CD4-positive, CD25-positive, alpha-beta regulatory T cell (primary cell): ENCODE measurements around the gene PTPRQ. TPM values are rescaled to one million over a fixed set of nuclear protein-coding genes. Genes with fewer than 3 reads are reported as not detected.
"Not testable (repeated sequence)": the region's sequence is repeated elsewhere in the genome, so short reads cannot be mapped to it uniquely, and the experiment has no call there.

Experiments
- ATAC-seq, 2 donors: fragments of 150-1000 bp; cut with Tn5 transposase; one replicate each; pipeline ENCODE4 v1.10.0; 2021; ENCODE audit warnings: low read depth in 2 of 2, moderate number of reproducible peaks in 2 of 2, moderate library complexity in 1 of 2
- DNase-seq, 3 donors: peaks; one replicate each; pipeline versions ENCODE4 v3.0.0 to v3.0.0-alpha.2; 2012 to 2022; ENCODE audit warnings: mixed read lengths in 1 of 3
- H3K27ac ChIP-seq: one replicate; pipeline ENCODE4 v1.7.0; 2013; ENCODE audit warnings: mild to moderate bottlenecking, low read length; ENCODE audit not compliant: insufficient read depth, poor library complexity, severe bottlenecking
- H3K27me3 ChIP-seq: one replicate; pipeline ENCODE4 v1.7.0; 2013; ENCODE audit warnings: low read length; ENCODE audit not compliant: control insufficient read depth, insufficient read depth
- H3K36me3 ChIP-seq: one replicate; pipeline ENCODE4 v1.7.0; 2013; ENCODE audit warnings: mild to moderate bottlenecking, low read length, moderate library complexity; ENCODE audit not compliant: control insufficient read depth, insufficient read depth
- H3K4me1 ChIP-seq: 2 replicates; pipeline ENCODE4 v1.7.0; 2013; ENCODE audit warnings: mild to moderate bottlenecking, low read length; ENCODE audit not compliant: insufficient read depth, control insufficient read depth, poor library complexity, severe bottlenecking
- H3K4me3 ChIP-seq: one replicate; pipeline ENCODE4 v1.7.0; 2013; ENCODE audit warnings: low read depth, mild to moderate bottlenecking, low read length, moderate library complexity
- H3K9me3 ChIP-seq, 2 experiments: 1 replicate in 1 of 2; 2 replicates in 1 of 2; pipeline ENCODE4 v1.7.0; 2013; ENCODE audit warnings: low read length in 2 of 2, mild to moderate bottlenecking in 1 of 2, moderate library complexity in 1 of 2; ENCODE audit not compliant: control insufficient read depth in 2 of 2
- H3K27ac Mint-ChIP-seq, 3 donors: one replicate each; pipeline ENCODE4 v1.8.0; 2020 to 2022; ENCODE audit warnings: mild to moderate bottlenecking in 3 of 3, mixed read lengths in 3 of 3, moderate library complexity in 2 of 3
- H3K27me3 Mint-ChIP-seq: one replicate; pipeline ENCODE4 v1.8.0; 2022; ENCODE audit warnings: mild to moderate bottlenecking, mixed read lengths
- H3K36me3 Mint-ChIP-seq: one replicate; pipeline ENCODE4 v1.8.0; 2020; ENCODE audit warnings: mixed read lengths
- H3K4me1 Mint-ChIP-seq, 4 donors: one replicate each; pipeline ENCODE4 v1.8.0; 2020 to 2022; ENCODE audit warnings: mixed read lengths in 4 of 4, mild to moderate bottlenecking in 1 of 4
- H3K4me3 Mint-ChIP-seq, 4 donors: one replicate each; pipeline ENCODE4 v1.8.0; 2020 to 2022; ENCODE audit warnings: mild to moderate bottlenecking in 4 of 4, mixed read lengths in 4 of 4, moderate library complexity in 3 of 4
- H3K9me3 Mint-ChIP-seq, 7 donors: one replicate each; pipeline ENCODE4 v1.8.0; 2020 to 2022; ENCODE audit warnings: mixed read lengths in 7 of 7, mild to moderate bottlenecking in 3 of 7, moderate library complexity in 2 of 7
- polyA plus RNA-seq, 4 donors: library from polyadenylated mRNA; unstranded; fragments of 300-500 nt; fragmentation: Illumina TruSeq; gene quantifications; one replicate each; pipeline ENCODE4 v1.2.3, GENCODE V29; 2021
- total RNA-seq: library from RNA; stranded (reverse); gene quantifications from one replicate; pipeline ENCODE4 v1.2.3, GENCODE V29; 2022

PTPRQ gene
- total and polyA plus RNA-seq, 5 donors from 2014 or later, result not detected

DNA sequence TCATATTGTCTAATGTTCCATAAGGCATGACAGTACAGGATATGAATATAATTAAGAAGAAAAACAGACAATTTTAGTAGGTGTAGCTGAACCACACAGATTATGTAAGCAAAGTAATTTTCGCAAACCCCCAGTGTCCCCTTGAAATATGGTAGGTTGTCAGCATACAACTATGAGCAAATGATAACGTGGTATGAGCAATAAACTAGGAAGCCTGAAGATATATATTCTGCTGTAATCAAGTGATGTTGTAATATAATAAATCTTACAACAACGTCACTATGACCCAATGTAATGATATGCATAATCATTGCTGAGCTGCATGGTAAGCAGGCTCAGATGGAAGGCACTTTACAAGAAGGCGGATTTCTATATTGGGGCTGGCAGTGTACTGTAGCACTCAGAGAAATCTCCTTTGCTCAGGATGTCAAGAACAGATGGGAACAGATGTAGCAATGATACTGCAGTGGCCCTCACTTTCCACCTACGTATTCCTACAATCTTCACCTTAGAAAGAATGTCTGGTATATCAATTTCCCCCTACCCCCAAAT, 215.6 kb downstream of the PTPRQ start:
- Histone ChIP-seq H3K27me3 (no peaks in the 10 kb centered on the region), H3K27ac (no peak overlapping the region), H3K36me3 (no peaks in the 10 kb centered on the region), H3K4me3 (no peak overlapping the region), H3K4me1 (no peaks in the 10 kb centered on the region), H3K9me3 (no peaks in the 10 kb centered on the region)
- ATAC-seq (no peak), DNase-seq (no peak)
- Mint-ChIP-seq H3K36me3 (no peaks in the 10 kb centered on the region), H3K9me3 (peaks cover 0 to 10% (median 6%) of the 10 kb centered on the region in 7 donors), H3K27ac (no peak overlapping the region), H3K4me3 (no peak overlapping the region), H3K27me3 (no peaks in the 10 kb centered on the region), H3K4me1 (no peaks in the 10 kb centered on the region)

- no peak for DNase-seq
- Mint-ChIP-seq H3K36me3 (no peaks in the 10 kb centered on the region), H3K27ac (no peak overlapping the region), H3K4me3 (no peak overlapping the region), H3K27me3 (no peaks in the 10 kb centered on the region), H3K4me1 (no peaks in the 10 kb centered on the region), H3K9me3 (peaks cover 2 to 15% (median 4%) of the 10 kb centered on the region in 7 donors)
- H3K4me1 ChIP-seq, result no peaks in the 10 kb centered on the region
- no peak for ATAC-seq
- H3K4me3 ChIP-seq, result no peak overlapping the region
- H3K36me3 ChIP-seq, result no peaks in the 10 kb centered on the region
- H3K9me3 ChIP-seq, result no peaks in the 10 kb centered on the region
- H3K27ac ChIP-seq, result no peak overlapping the region
- no peaks in the 10 kb centered on the region for H3K27me3 ChIP-seq
These were observed 218.6 kb downstream of the PTPRQ start for GRCh38 chr12:80662586-80662985.

DNA sequence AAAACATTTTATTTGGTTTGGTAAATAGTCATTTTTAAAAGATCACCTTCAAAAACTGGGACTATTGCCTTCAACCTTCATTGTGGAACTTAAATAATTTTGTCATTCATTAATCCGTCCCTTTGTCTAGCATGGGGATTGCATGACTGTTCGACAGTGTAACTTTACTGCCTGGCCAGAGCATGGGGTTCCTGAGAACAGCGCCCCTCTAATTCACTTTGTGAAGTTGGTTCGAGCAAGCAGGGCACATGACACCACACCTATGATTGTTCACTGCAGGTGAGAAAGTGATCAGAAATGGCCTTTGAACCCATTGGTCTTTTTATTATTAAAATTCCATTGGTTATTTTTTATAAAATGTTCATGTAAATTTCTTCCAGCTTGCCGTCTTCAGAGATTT, 226.2 kb downstream of the PTPRQ start:
- H3K4me3 ChIP-seq, result no peak overlapping the region
- no peaks in the 10 kb centered on the region for H3K9me3 ChIP-seq
- H3K36me3 ChIP-seq, result no peaks in the 10 kb centered on the region
- DNase-seq (no peak), ATAC-seq (no peak)
- H3K27ac Mint-ChIP-seq, result no peak overlapping the region
- no peaks in the 10 kb centered on the region for H3K36me3 Mint-ChIP-seq
- no peaks in the 10 kb centered on the region for H3K4me1 Mint-ChIP-seq
- no peaks in the 10 kb centered on the region for H3K27me3 Mint-ChIP-seq
- no peak overlapping the region for H3K4me3 Mint-ChIP-seq
- H3K27ac ChIP-seq, result no peak overlapping the region
- peaks cover 0 to 15% (median 6%) of the 10 kb centered on the region in 7 donors for H3K9me3 Mint-ChIP-seq
- H3K4me1 ChIP-seq, result no peaks in the 10 kb centered on the region
- H3K27me3 ChIP-seq, result no peaks in the 10 kb centered on the region

DNA sequence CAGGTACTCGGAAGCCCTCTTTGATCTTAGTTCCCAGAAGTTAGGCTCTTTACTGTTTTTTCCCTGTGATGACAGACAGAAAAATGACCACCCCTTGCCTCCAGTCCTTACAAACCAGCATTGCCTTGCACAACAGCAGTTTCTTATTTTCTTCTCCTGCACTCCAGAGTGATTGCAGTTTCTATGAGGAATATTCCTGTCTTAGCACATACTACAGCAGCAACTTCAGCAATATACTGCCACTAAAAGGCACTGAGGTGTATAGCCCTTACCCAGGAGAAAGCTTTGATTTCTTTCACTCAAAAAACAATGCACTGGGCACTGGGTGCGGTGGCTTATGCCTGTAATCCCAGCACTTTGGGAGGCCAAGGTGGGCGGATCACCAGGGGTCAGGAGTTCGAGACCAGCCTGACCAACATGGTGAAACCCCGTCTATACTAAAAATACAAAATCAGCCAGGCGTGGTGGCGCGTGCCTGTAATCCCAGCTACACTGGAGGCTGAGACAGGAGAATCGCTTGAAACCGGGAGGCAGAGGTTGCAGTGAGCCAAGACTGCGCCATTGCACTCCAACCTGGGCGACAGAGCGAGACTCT, 232.1 kb downstream of the PTPRQ start:
- not testable (repeated sequence) for H3K4me3 ChIP-seq, H3K27ac ChIP-seq, ATAC-seq, DNase-seq, H3K36me3 Mint-ChIP-seq, H3K9me3 ChIP-seq, H3K27me3 Mint-ChIP-seq, H3K27ac Mint-ChIP-seq, H3K27me3 ChIP-seq, H3K4me1 ChIP-seq, H3K4me3 Mint-ChIP-seq, H3K4me1 Mint-ChIP-seq, H3K36me3 ChIP-seq
- peaks cover 0 to 10% (median 3%) of the 10 kb centered on the region in 7 donors for H3K9me3 Mint-ChIP-seq

DNA sequence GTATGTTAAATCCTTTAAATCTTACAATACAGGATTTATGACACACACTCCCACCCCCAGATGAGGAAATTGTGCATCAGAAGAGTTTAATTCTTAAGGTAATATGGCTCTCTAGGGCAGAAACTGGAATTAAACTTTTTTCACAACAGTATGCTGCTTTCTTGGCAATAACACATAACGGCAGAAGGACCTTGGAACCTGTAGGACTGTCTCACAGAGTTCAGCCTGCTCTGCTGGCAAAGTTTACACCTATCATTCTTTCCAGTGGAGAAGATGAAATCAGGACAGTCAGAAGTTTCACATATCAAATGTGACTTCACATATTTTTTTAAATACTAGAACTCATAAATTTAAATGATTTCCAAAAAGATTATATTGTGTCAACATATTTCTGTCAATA, 232.8 kb downstream of the PTPRQ start:
- no peaks in the 10 kb centered on the region for H3K4me1 ChIP-seq
- DNase-seq (no peak), ATAC-seq (no peak)
- H3K9me3 ChIP-seq, result no peaks in the 10 kb centered on the region
- H3K4me3 ChIP-seq, result no peak overlapping the region
- H3K27ac ChIP-seq, result no peak overlapping the region
- H3K27me3 ChIP-seq, result no peaks in the 10 kb centered on the region
- peaks cover 0 to 9% (median 3%) of the 10 kb centered on the region in 7 donors for H3K9me3 Mint-ChIP-seq
- no peak overlapping the region for H3K27ac Mint-ChIP-seq
- H3K4me1 Mint-ChIP-seq, result no peaks in the 10 kb centered on the region
- H3K36me3 Mint-ChIP-seq, result no peaks in the 10 kb centered on the region
- no peaks in the 10 kb centered on the region for H3K36me3 ChIP-seq
- no peaks in the 10 kb centered on the region for H3K27me3 Mint-ChIP-seq
- H3K4me3 Mint-ChIP-seq, result no peak overlapping the region

- Histone ChIP-seq H3K36me3 (no peaks in the 10 kb centered on the region), H3K9me3 (no peaks in the 10 kb centered on the region), H3K27me3 (no peaks in the 10 kb centered on the region), H3K4me3 (no peak overlapping the region), H3K27ac (no peak overlapping the region), H3K4me1 (no peaks in the 10 kb centered on the region)
- no peak overlapping the region for H3K4me3 Mint-ChIP-seq
- DNase-seq (no peak), ATAC-seq (no peak)
- no peaks in the 10 kb centered on the region for H3K36me3 Mint-ChIP-seq
- no peaks in the 10 kb centered on the region for H3K27me3 Mint-ChIP-seq
- no peak overlapping the region for H3K27ac Mint-ChIP-seq
- peaks cover 0 to 4% (median 2%) of the 10 kb centered on the region in 7 donors for H3K9me3 Mint-ChIP-seq
- no peaks in the 10 kb centered on the region for H3K4me1 Mint-ChIP-seq
These were observed 234.0 kb downstream of the PTPRQ start for GRCh38 chr12:80677994-80678393.

GRCh38 chr12:80679346-80680131, 235.5 kb downstream of the PTPRQ start:
- no peaks in the 10 kb centered on the region for H3K36me3 Mint-ChIP-seq
- no peaks in the 10 kb centered on the region for H3K4me1 Mint-ChIP-seq
- peaks cover 0 to 5% (median 1%) of the 10 kb centered on the region in 7 donors for H3K9me3 Mint-ChIP-seq
- DNase-seq, result no peak
- H3K27me3 Mint-ChIP-seq, result no peaks in the 10 kb centered on the region
- Histone ChIP-seq H3K36me3 (no peaks in the 10 kb centered on the region), H3K27ac (no peak overlapping the region), H3K4me3 (no peak overlapping the region), H3K27me3 (no peaks in the 10 kb centered on the region), H3K9me3 (no peaks in the 10 kb centered on the region), H3K4me1 (no peaks in the 10 kb centered on the region)
- H3K27ac Mint-ChIP-seq, result no peak overlapping the region
- ATAC-seq, result no peak
- no peak overlapping the region for H3K4me3 Mint-ChIP-seq
